GM12878 (cell line): ENCODE results near the gene EIF2A. TPM values are rescaled to one million over a fixed set of nuclear protein-coding genes. Genes with fewer than 3 reads are reported as not detected.

Source experiments
- ATAC-seq: fragments of 200-7000 bp; cut with Tn5 transposase; 3 replicates; pipeline ENCODE4 v1.9.1; 2020; ENCODE audit warnings: mild to moderate bottlenecking, moderate library complexity
- BruUV-seq: library from RNA; stranded (reverse); fragments of 400-500 nt; replicated peaks from 2 replicates; lab custom pipeline; 2021; lab: Mats Ljungman, UMichigan
- CTCF ChIA-PET: fragments of 300-600 bp; sonication (Branson Sonifier 250); formaldehyde crosslinking; extraction: SDS; loops from one replicate; lab custom pipeline; 2021; ENCODE audit warnings: inconsistent platforms; lab: Yijun Ruan, JAX
- POLR2A ChIA-PET: fragments of 350-600 bp; formaldehyde crosslinking; extraction: SDS; loops from one replicate; lab custom pipeline; 2021; ENCODE audit warnings: inconsistent platforms; lab: Charles Lee
- RAD21 ChIA-PET: fragments of 300-600 bp; sonication (Branson Sonifier 250); formaldehyde crosslinking; loops from one replicate; lab custom pipeline; 2023; ENCODE audit warnings: antibody characterized with exemption; ENCODE audit not compliant: unreplicated experiment; lab: Charles Lee
- SMC1A ChIA-PET: fragments of 300-600 bp; sonication (Branson Sonifier 250); formaldehyde crosslinking; loops from one replicate; lab custom pipeline; 2023; ENCODE audit not compliant: unreplicated experiment, uncharacterized antibody; lab: Charles Lee
- DNase-seq: peaks from one replicate; pipeline ENCODE4 v3.0.0-alpha.2; 2011; ENCODE audit warnings: low read depth, low spot score
- FAIRE-seq: peaks from 3 replicates; lab custom pipeline; 2011; peaks lifted over from hg19 to GRCh38; lab: Jason Lieb, UNC
- H2AFZ ChIP-seq: 2 replicates; pipeline ENCODE4 v1.6.0; 2011; ENCODE audit warnings: low read depth, low read length, control low read depth; ENCODE audit not compliant: control insufficient read depth
- H3K27ac ChIP-seq: 2 replicates; pipeline ENCODE4 v1.5.1; 2011; ENCODE audit warnings: control low read depth; ENCODE audit not compliant: control insufficient read depth, insufficient read depth
- H3K27me3 ChIP-seq, 2 experiments: replicated peaks in 1 of 2; 2 replicates each; pipeline versions ENCODE4 v1.6.0 to v1.6.1; 2011; ENCODE audit warnings: low read length in 1 of 2; ENCODE audit not compliant: control insufficient read depth in 2 of 2, insufficient read depth in 2 of 2
- H3K36me3 ChIP-seq, 2 experiments: 2 replicates each; pipeline ENCODE4 v1.5.1; 2011; ENCODE audit warnings: low read length in 1 of 2; ENCODE audit not compliant: control insufficient read depth in 2 of 2, insufficient read depth in 2 of 2
- H3K4me1 ChIP-seq: 2 replicates; pipeline ENCODE4 v1.6.1; 2011; ENCODE audit warnings: mild to moderate bottlenecking, low read length, moderate library complexity, mixed read lengths; ENCODE audit not compliant: control insufficient read depth, insufficient read depth
- H3K4me2 ChIP-seq: 2 replicates; pipeline ENCODE4 v1.6.0; 2011; ENCODE audit warnings: control low read depth; ENCODE audit not compliant: control insufficient read depth, insufficient read depth
- H3K4me3 ChIP-seq: fragments of 200-600 bp; sonication (generic); 2 replicates; pipeline ENCODE4 v1.5.1; 2016
- H3K79me2 ChIP-seq: 2 replicates; pipeline ENCODE4 v1.6.0; 2011; ENCODE audit warnings: low read length; ENCODE audit not compliant: control insufficient read depth, insufficient read depth
- H3K9ac ChIP-seq: 2 replicates; pipeline ENCODE4 v1.8.0; 2011; ENCODE audit warnings: low read length, control low read depth, mixed read lengths; ENCODE audit not compliant: control insufficient read depth, insufficient read depth
- H3K9me3 ChIP-seq: replicated peaks from 3 replicates; pipeline ENCODE4 v1.5.1; 2011; ENCODE audit warnings: mild to moderate bottlenecking, low read length; ENCODE audit not compliant: control insufficient read depth, insufficient read depth
- H4K20me1 ChIP-seq: 2 replicates; pipeline ENCODE4 v1.6.0; 2011; ENCODE audit not compliant: control insufficient read depth, insufficient read depth
- BCL11A ChIP-seq: IDR thresholded peaks from 2 replicates; pipeline ENCODE4 v1.6.1; 2011; ENCODE audit warnings: low read depth, low read length
- CEBPB ChIP-seq, 2 experiments: fragments of 150-350 bp in 1 of 2; IDR thresholded peaks; 2 replicates each; pipeline ENCODE4 v1.6.1; 2012 to 2014; ENCODE audit warnings: low read depth in 2 of 2, low read length in 2 of 2, borderline replicate concordance in 1 of 2, inconsistent platforms in 1 of 2
- CREB1 ChIP-seq: IDR thresholded peaks from 2 replicates; pipeline ENCODE4 v1.6.1; 2012; ENCODE audit warnings: low read depth, mild to moderate bottlenecking, inconsistent platforms
- HDAC2 ChIP-seq: fragments of 200-600 bp; sonication (generic); IDR thresholded peaks from 2 replicates; pipeline ENCODE4 v1.6.1; 2017
- LARP7 ChIP-seq: fragments of 450-650 bp; IDR thresholded peaks from 2 replicates; pipeline ENCODE4 v1.6.1; 2017; ENCODE audit warnings: mild to moderate bottlenecking
- NFYB ChIP-seq: IDR thresholded peaks from 2 replicates; pipeline ENCODE4 v1.6.1; 2011; ENCODE audit warnings: low read depth, mild to moderate bottlenecking, low read length, improper control_type of control experiment, moderate library complexity; ENCODE audit not compliant: insufficient read depth
- NR2C1 ChIP-seq: fragments of 450-650 bp; IDR thresholded peaks from 2 replicates; pipeline ENCODE4 v1.6.1; 2017; ENCODE audit warnings: antibody characterized with exemption, mild to moderate bottlenecking, moderate library complexity
- PAX5 ChIP-seq: IDR thresholded peaks from 2 replicates; pipeline ENCODE4 v1.6.1; 2011; ENCODE audit warnings: low read depth, low read length, borderline replicate concordance
- POLR2A ChIP-seq: IDR thresholded peaks from 2 replicates; pipeline ENCODE4 v1.6.1; 2011; ENCODE audit warnings: low read depth, mild to moderate bottlenecking, low read length
- PRDM15 ChIP-seq: fragments of 450-650 bp; formaldehyde crosslinking; IDR thresholded peaks from 2 replicates; pipeline ENCODE4 v1.4.0; 2020; ENCODE audit warnings: mild to moderate bottlenecking, moderate library complexity
- RFX5 ChIP-seq: IDR thresholded peaks from 2 replicates; pipeline ENCODE4 v1.6.1; 2011; ENCODE audit warnings: low read depth, low read length, improper control_type of control experiment
- TCF3 ChIP-seq: IDR thresholded peaks from 2 replicates; pipeline ENCODE4 v1.6.1; 2012; ENCODE audit warnings: low read depth, mild to moderate bottlenecking, low read length, borderline replicate concordance; ENCODE audit not compliant: insufficient read depth
- YBX1 ChIP-seq: fragments of 450-650 bp; IDR thresholded peaks from 2 replicates; pipeline ENCODE4 v1.6.1; 2016; ENCODE audit warnings: antibody characterized with exemption
- ZBED1 ChIP-seq: IDR thresholded peaks from 2 replicates; pipeline ENCODE4 v1.6.1; 2016; ENCODE audit warnings: borderline replicate concordance
- ZNF217 ChIP-seq: fragments of 450-650 bp; IDR thresholded peaks from 2 replicates; pipeline ENCODE4 v1.6.1; 2017; ENCODE audit warnings: antibody characterized with exemption, mild to moderate bottlenecking
- in situ Hi-C: fragments of 300-500 bp; cut with MboI; formaldehyde crosslinking; loops from 9 replicates; pipeline ENCODE4 v1.14.3; 2018; ENCODE audit warnings: mixed read lengths
- intact Hi-C: fragments of 100-400 bp; cut with micrococcal nuclease; formaldehyde crosslinking; loops from one replicate; pipeline ENCODE4 v1.14.2; 2022; ENCODE audit not compliant: unreplicated experiment
- polyA plus RNA-seq, 11 experiments: library from polyadenylated mRNA; depleted of rRNA in 4 of 11; unstranded in 6 of 11; stranded (reverse) in 5 of 11; fragments of >200 nt; fragmentation: Nextera tagmentation in 4 of 11; fragmentation: Illumina TruSeq in 1 of 11; extraction: Ambion mirVana in 4 of 11; extraction: Trizol in 1 of 11; gene quantifications; 1 replicate in 1 of 11; 2 replicates in 10 of 11; pipeline versions ENCODE4 v1.2.1 to v1.2.3, GENCODE V29; 2011 to 2016; ENCODE audit warnings: inconsistent platforms in 2 of 11, missing spikeins in 2 of 11, low read depth in 1 of 11
- total RNA-seq, 4 experiments: library from RNA; depleted of rRNA in 3 of 4; stranded (reverse); fragments of >200 nt in 3 of 4; fragmentation: Illumina TruSeq in 1 of 4; extraction: Trizol in 1 of 4; gene quantifications; 2 replicates each; pipeline versions ENCODE4 v1.2.1 to v1.2.3, GENCODE V29; 2013 to 2021
- TF ChIP-seq, protein P1 (sequence below): fragments of 150-350 bp; IDR thresholded peaks from 2 replicates; pipeline ENCODE4 v1.6.1; 2014; ENCODE audit warnings: mild to moderate bottlenecking, low read depth, low read length
- TF ChIP-seq, protein P2 (sequence below): IDR thresholded peaks from 2 replicates; pipeline ENCODE4 v1.6.1; 2011; ENCODE audit warnings: borderline replicate concordance, low read depth, mild to moderate bottlenecking, moderate library complexity, low read length; ENCODE audit not compliant: insufficient read depth, poor library complexity, severe bottlenecking
- TF ChIP-seq, protein P3 (sequence below): IDR thresholded peaks from 2 replicates; pipeline ENCODE4 v1.6.1; 2012; ENCODE audit warnings: low read length, inconsistent platforms

Gene EIF2A
- total and polyA plus RNA-seq, 10 of the 15 experiments (the other 5 are each of a cell fraction or from before 2014, with no cell fraction given), result 85.4 to 211 (median 136) TPM

DNA sequence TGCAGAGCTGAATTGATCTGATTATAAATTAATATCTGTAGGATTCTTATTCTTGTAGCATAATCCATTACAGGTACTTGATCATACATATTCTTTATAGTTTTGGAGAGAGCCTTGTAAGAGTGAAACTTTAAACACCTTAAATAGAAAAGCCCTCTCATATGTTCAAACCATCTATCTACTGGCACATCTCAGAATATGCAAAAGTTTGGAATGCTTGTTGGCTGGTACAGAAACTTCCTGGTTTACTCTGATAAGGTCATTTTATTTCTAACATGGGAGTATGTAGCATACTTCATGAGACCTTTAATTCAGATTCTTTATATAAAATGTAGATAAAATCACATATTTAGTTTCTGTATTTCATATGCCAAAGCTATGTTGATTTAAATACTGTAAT lies 34.6 kb downstream of the EIF2A start:
- H2AFZ ChIP-seq, result no peak overlapping the region
- no peak overlapping the region for H3K4me2 ChIP-seq
- ChIA-PET POLR2A (interaction anchor here (1.6 kb wide), 1 partner anchor 58 kb away, joined by 3 read pairs; no protein-coding TSS in a partner anchor), SMC1A (interaction anchor here (1.4 to 4.0 kb wide), 3 partner anchors 16 to 37 kb away, joined by 3 to 26 read pairs (median 4); no protein-coding TSS in a partner anchor), CTCF (no interaction called here), RAD21 (no interaction called here)
- ATAC-seq, result no peak
- no peaks in the 10 kb centered on the region for H4K20me1 ChIP-seq
- no peaks in the 10 kb centered on the region for H3K27me3 ChIP-seq
- H3K36me3 ChIP-seq, result peaks cover 4 to 27% of the 10 kb centered on the region in 2 experiments
- no peak overlapping the region for H3K4me3 ChIP-seq
- DNase-seq, result no peak
- H3K9ac ChIP-seq, result no peak overlapping the region
- in situ Hi-C loops (no loop called here), intact Hi-C loops (no loop called here)
- FAIRE-seq, result no peak
- H3K79me2 ChIP-seq, result peaks cover 33% of the 10 kb centered on the region
- no peak for TF ChIP-seq BCL11A
- TF ChIP-seq, protein P1, sequence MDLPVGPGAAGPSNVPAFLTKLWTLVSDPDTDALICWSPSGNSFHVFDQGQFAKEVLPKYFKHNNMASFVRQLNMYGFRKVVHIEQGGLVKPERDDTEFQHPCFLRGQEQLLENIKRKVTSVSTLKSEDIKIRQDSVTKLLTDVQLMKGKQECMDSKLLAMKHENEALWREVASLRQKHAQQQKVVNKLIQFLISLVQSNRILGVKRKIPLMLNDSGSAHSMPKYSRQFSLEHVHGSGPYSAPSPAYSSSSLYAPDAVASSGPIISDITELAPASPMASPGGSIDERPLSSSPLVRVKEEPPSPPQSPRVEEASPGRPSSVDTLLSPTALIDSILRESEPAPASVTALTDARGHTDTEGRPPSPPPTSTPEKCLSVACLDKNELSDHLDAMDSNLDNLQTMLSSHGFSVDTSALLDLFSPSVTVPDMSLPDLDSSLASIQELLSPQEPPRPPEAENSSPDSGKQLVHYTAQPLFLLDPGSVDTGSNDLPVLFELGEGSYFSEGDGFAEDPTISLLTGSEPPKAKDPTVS, result no peak
- TF ChIP-seq LARP7, result no peak
- TF ChIP-seq CEBPB (IDR thresholded peaks at IDR 0.05; ENCODE audit: borderline replicate concordance in 1 of 2, low read depth in 2 of 2, low read length in 2 of 2), result no peak
- no peak for TF ChIP-seq HDAC2
- TF ChIP-seq NR2C1, result no peak
- no peak for TF ChIP-seq POLR2A
- TF ChIP-seq PAX5, result no peak
- TF ChIP-seq, protein P2, sequence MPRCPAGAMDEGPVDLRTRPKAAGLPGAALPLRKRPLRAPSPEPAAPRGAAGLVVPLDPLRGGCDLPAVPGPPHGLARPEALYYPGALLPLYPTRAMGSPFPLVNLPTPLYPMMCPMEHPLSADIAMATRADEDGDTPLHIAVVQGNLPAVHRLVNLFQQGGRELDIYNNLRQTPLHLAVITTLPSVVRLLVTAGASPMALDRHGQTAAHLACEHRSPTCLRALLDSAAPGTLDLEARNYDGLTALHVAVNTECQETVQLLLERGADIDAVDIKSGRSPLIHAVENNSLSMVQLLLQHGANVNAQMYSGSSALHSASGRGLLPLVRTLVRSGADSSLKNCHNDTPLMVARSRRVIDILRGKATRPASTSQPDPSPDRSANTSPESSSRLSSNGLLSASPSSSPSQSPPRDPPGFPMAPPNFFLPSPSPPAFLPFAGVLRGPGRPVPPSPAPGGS, result no peak
- TF ChIP-seq NFYB, result no peak
- TF ChIP-seq YBX1, result no peak
- no peak for TF ChIP-seq ZBED1
- no peak for TF ChIP-seq CREB1
- TF ChIP-seq RFX5, result no peak
- TF ChIP-seq, protein P3, sequence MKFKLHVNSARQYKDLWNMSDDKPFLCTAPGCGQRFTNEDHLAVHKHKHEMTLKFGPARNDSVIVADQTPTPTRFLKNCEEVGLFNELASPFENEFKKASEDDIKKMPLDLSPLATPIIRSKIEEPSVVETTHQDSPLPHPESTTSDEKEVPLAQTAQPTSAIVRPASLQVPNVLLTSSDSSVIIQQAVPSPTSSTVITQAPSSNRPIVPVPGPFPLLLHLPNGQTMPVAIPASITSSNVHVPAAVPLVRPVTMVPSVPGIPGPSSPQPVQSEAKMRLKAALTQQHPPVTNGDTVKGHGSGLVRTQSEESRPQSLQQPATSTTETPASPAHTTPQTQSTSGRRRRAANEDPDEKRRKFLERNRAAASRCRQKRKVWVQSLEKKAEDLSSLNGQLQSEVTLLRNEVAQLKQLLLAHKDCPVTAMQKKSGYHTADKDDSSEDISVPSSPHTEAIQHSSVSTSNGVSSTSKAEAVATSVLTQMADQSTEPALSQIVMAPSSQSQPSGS, result no peak
- TF ChIP-seq TCF3, result no peak
- no peak for TF ChIP-seq PRDM15 (CRISPR knock-in tag)
- no peak for TF ChIP-seq ZNF217
- TF ChIP-seq, all 136 proteins: peak for 0
- BruUV-seq, result no TSS peak
- H3K9me3 ChIP-seq, result no peaks in the 10 kb centered on the region
- H3K4me1 ChIP-seq, result peaks cover 12% of the 10 kb centered on the region
- no peak overlapping the region for H3K27ac ChIP-seq
